ENCODE data around the gene ACTG2. TPM values are rescaled to one million over a fixed set of nuclear protein-coding genes. Genes with fewer than 3 reads are reported as not detected.

The ACTG2 gene
- total RNA-seq, 1 experiment from 2014 or later = 0.23 TPM

DNA sequence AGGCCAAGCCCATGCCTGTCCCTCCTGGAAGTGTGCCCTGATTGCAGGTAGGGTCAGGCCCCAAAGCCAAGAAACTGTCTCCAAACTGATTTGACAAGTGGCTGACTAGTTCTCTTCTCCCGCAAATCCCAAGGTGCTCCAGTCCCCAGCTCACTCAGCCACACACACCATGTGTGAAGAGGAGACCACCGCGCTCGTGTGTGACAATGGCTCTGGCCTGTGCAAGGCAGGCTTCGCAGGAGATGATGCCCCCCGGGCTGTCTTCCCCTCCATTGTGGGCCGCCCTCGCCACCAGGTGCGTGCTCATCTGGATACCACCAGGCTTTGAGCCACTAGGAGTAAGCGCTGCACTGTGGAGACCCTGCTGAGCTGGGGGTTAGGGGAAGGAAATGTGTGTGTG lies 8.3 kb downstream of the ACTG2 start:
- Histone ChIP-seq H3K27me3 (ENCODE audit: control insufficient read depth, insufficient read depth, low read length) (no peaks in the 10 kb centered on the region; the same call in 1 of the 2 replicates), H3K27ac (ENCODE audit: low read length) (no peak overlapping the region), H3K36me3 (ENCODE audit: control insufficient read depth, insufficient read depth, low read length) (no peaks in the 10 kb centered on the region), H3K4me3 (ENCODE audit: low read depth in 2 of 2, low read length in 2 of 2) (no peak overlapping the region), H3K9me3 (ENCODE audit: control insufficient read depth, insufficient read depth, low read depth, low read length) (no peaks in the 10 kb centered on the region), H3K4me1 (ENCODE audit: control insufficient read depth, insufficient read depth, low read length) (no peaks in the 10 kb centered on the region)
- intact Hi-C loops (cut with micrococcal nuclease; ENCODE audit: unreplicated experiment) = no loop called here
- no peak for DNase-seq (ENCODE audit: low read depth, low spot score)
- CTCF ChIA-PET = no interaction called here
- no peak for ATAC-seq
- BruUV-seq (replicated peaks) = no TSS peak
- TF ChIP-seq TCF7L2 (IDR thresholded peaks at IDR 0.05; ENCODE audit: low read depth, low read length) = no peak
- TF ChIP-seq, protein P1, sequence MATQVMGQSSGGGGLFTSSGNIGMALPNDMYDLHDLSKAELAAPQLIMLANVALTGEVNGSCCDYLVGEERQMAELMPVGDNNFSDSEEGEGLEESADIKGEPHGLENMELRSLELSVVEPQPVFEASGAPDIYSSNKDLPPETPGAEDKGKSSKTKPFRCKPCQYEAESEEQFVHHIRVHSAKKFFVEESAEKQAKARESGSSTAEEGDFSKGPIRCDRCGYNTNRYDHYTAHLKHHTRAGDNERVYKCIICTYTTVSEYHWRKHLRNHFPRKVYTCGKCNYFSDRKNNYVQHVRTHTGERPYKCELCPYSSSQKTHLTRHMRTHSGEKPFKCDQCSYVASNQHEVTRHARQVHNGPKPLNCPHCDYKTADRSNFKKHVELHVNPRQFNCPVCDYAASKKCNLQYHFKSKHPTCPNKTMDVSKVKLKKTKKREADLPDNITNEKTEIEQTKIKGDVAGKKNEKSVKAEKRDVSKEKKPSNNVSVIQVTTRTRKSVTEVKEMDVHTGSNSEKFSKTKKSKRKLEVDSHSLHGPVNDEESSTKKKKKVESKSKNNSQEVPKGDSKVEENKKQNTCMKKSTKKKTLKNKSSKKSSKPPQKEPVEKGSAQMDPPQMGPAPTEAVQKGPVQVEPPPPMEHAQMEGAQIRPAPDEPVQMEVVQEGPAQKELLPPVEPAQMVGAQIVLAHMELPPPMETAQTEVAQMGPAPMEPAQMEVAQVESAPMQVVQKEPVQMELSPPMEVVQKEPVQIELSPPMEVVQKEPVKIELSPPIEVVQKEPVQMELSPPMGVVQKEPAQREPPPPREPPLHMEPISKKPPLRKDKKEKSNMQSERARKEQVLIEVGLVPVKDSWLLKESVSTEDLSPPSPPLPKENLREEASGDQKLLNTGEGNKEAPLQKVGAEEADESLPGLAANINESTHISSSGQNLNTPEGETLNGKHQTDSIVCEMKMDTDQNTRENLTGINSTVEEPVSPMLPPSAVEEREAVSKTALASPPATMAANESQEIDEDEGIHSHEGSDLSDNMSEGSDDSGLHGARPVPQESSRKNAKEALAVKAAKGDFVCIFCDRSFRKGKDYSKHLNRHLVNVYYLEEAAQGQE (IDR thresholded peaks at IDR 0.05; ENCODE audit: insufficient read depth in 1 of 2, low read depth in 2 of 2, low read length in 1 of 2) = no peak
- TF ChIP-seq, protein P2, sequence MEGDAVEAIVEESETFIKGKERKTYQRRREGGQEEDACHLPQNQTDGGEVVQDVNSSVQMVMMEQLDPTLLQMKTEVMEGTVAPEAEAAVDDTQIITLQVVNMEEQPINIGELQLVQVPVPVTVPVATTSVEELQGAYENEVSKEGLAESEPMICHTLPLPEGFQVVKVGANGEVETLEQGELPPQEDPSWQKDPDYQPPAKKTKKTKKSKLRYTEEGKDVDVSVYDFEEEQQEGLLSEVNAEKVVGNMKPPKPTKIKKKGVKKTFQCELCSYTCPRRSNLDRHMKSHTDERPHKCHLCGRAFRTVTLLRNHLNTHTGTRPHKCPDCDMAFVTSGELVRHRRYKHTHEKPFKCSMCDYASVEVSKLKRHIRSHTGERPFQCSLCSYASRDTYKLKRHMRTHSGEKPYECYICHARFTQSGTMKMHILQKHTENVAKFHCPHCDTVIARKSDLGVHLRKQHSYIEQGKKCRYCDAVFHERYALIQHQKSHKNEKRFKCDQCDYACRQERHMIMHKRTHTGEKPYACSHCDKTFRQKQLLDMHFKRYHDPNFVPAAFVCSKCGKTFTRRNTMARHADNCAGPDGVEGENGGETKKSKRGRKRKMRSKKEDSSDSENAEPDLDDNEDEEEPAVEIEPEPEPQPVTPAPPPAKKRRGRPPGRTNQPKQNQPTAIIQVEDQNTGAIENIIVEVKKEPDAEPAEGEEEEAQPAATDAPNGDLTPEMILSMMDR (IDR thresholded peaks at IDR 0.05) = no peak
- TF ChIP-seq SIN3A (IDR thresholded peaks at IDR 0.05; ENCODE audit: borderline replicate concordance, insufficient read depth, low read depth, low read length) = no peak
- TF ChIP-seq POLR2AphosphoS5 (IDR thresholded peaks at IDR 0.05; ENCODE audit: low read depth, low read length) = no peak
- in situ Hi-C loops (cut with HindIII; ENCODE audit: low pct_unique_long_range_greater_than_20kb, low sequenced_read_pairs) = no loop called here
- POLR2A ChIA-PET = no interaction called here

DNA sequence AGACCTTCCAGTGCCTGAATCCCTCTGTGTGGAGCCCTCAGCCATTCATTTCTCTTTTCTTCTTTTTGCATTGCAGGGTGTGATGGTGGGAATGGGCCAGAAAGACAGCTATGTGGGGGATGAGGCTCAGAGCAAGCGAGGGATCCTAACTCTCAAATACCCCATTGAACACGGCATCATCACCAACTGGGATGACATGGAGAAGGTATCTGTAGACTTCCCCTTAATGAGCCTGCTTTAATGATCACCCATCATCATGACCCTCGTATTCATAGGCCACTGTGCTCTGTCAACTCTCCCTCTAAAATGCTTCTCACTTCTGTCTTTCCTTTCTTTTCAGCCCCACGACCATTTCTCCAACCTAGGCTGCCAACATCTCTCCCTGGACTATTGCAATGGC lies 9.5 kb downstream of the ACTG2 start:
- POLR2A ChIA-PET = no interaction called here
- BruUV-seq (replicated peaks) = no TSS peak
- no peak for ATAC-seq

More for the DNA sequence above, 9.5 kb downstream of the ACTG2 start:
- Histone ChIP-seq H3K4me1 (ENCODE audit: control insufficient read depth, insufficient read depth, low read length) (0 out of 2 replicates have a peak, but pooled peaks cover under 1% of the 10 kb centered on the region), H3K4me3 (ENCODE audit: low read depth in 2 of 2, low read length in 2 of 2) (no peak overlapping the region), H3K36me3 (ENCODE audit: control insufficient read depth, insufficient read depth, low read length) (no peaks in the 10 kb centered on the region), H3K9me3 (ENCODE audit: control insufficient read depth, insufficient read depth, low read depth, low read length) (no peaks in the 10 kb centered on the region), H3K27me3 (ENCODE audit: control insufficient read depth, insufficient read depth, low read length) (no peaks in the 10 kb centered on the region; the same call in 1 of the 2 replicates), H3K27ac (ENCODE audit: low read length) (no peak overlapping the region)
- intact Hi-C loops (cut with micrococcal nuclease; ENCODE audit: unreplicated experiment) (no loop called here), in situ Hi-C loops (cut with HindIII; ENCODE audit: low pct_unique_long_range_greater_than_20kb, low sequenced_read_pairs) (no loop called here)
- TF ChIP-seq SIN3A (IDR thresholded peaks at IDR 0.05; ENCODE audit: borderline replicate concordance, insufficient read depth, low read depth, low read length) (no peak), TCF7L2 (IDR thresholded peaks at IDR 0.05; ENCODE audit: low read depth, low read length) (no peak), POLR2AphosphoS5 (IDR thresholded peaks at IDR 0.05; ENCODE audit: low read depth, low read length) (no peak)
- TF ChIP-seq, protein P2 (IDR thresholded peaks at IDR 0.05) = no peak
- TF ChIP-seq, protein P1 (IDR thresholded peaks at IDR 0.05; ENCODE audit: insufficient read depth in 1 of 2, low read depth in 2 of 2, low read length in 1 of 2) = no peak
- CTCF ChIA-PET = no interaction called here
- no peak for DNase-seq (ENCODE audit: low read depth, low spot score)

All from Panc1 (cell line).